AG09319 (cell line): Measurements from ENCODE around the gene SUN3.

Source experiments
- DNase-seq: peaks from one replicate; pipeline ENCODE4 v3.0.0-alpha.2; 2010; ENCODE audit warnings: low read depth; ENCODE audit errors: extremely low read depth
- TF ChIP-seq, protein P1 (sequence below): IDR thresholded peaks from 2 replicates; pipeline ENCODE4 v1.5.1; 2011; ENCODE audit warnings: low read depth, mild to moderate bottlenecking, inconsistent platforms, low read length, moderate library complexity

SUN3 gene

GRCh38 chr7:48042636-48043035, 13.7 kb upstream of the SUN3 start:
- TF ChIP-seq, protein P1, sequence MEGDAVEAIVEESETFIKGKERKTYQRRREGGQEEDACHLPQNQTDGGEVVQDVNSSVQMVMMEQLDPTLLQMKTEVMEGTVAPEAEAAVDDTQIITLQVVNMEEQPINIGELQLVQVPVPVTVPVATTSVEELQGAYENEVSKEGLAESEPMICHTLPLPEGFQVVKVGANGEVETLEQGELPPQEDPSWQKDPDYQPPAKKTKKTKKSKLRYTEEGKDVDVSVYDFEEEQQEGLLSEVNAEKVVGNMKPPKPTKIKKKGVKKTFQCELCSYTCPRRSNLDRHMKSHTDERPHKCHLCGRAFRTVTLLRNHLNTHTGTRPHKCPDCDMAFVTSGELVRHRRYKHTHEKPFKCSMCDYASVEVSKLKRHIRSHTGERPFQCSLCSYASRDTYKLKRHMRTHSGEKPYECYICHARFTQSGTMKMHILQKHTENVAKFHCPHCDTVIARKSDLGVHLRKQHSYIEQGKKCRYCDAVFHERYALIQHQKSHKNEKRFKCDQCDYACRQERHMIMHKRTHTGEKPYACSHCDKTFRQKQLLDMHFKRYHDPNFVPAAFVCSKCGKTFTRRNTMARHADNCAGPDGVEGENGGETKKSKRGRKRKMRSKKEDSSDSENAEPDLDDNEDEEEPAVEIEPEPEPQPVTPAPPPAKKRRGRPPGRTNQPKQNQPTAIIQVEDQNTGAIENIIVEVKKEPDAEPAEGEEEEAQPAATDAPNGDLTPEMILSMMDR, result no peak
- no peak for DNase-seq

GRCh38 chr7:48042216-48042615, 13.3 kb upstream of the SUN3 start:
- DNase-seq, result no peak
- TF ChIP-seq, protein P1, result no peak

DNA sequence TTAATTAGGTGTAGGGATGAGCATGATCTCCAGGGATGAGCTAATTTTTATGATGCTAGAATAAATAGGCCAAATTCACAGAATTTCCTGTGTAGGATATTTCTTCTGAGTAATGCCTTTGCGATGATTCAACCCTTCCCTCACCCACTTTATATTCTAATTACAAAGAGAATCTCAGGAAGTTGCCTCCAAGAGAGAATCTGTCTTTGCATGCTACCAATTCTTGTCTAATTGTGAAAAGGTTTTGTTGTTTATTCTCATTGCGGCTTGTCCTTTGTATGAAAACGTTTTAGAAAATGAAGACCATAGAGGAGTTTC, 12.7 kb upstream of the SUN3 start:
- TF ChIP-seq, protein P1, result no peak
- no peak for DNase-seq

DNA sequence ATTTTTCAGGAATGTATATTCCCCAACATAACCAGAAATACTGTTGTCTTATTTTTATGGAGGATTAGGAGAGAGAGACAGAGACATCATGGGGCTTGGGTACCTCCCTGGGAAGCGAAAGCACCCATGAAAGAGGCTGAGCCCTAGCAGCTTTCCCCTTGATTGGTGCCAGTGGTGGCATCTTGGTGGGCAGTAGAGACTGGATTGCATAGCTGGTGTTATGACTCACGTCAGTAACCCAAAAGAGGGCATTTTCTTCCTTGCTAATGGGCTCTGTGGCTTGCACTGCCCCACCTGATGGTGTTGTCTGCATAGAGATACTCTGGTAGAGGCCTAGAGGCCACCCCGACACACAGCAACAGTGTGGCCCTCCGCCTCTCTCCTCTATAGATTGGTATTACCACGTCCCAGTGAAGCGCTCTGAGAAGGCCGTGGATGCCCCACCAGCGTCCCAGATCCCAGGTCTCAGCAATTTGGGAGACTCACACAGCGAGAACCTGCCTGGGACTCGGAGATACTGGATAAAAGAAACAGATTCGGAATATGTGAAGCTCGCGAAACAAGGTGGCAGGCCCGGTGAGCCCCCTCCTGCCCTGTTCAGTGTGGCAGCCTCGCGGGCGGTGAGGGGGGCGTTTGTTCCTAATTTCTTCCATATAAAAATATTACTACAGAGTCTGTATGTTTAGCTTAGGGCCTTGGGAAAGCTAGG, 12.2 kb upstream of the SUN3 start:
- DNase-seq, result no peak
- TF ChIP-seq, protein P1, result no peak

GRCh38 chr7:48038815-48039506, 10.1 kb upstream of the SUN3 start:
- TF ChIP-seq, protein P1, result no peak
- no peak for DNase-seq

- DNase-seq, result no peak
- TF ChIP-seq, protein P1, result no peak
Observed at GRCh38 chr7:48035967-48036478, 7.1 kb upstream of the SUN3 start.

DNA sequence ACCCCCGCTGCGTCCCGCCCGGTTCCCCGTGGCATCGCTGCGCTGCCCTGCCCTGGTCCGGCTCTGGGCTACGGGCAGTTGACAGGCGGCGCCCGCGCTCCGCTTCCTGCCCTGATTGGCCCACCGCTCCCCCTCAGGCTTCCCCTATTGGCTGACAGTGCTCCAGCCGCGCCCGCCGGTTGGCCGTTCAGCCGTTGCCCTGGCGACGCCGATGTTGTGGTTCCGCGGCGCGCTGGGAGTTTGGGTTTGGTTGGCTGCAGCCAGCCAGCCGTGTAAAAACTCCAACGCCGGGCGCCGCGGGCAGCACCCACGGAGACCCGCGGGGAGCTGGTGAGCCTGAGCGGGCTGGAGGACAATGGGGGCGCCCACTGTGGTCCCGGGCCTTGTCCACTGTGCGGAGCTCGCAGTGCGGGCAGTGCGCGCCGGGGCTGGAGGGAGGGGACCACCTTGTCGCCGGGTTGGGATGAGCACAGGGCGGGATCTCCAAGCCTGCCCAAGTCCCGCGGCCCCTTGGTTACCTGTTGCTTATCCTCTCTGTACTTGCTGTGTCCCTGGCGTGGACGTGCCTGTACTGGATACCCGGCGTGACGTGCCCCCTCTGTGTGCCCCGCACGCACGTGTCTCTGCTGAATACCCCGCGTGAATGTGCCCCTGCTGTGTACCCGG, 6.5 kb upstream of the SUN3 start, which contains the start of gene C7orf57:
Gene C7orf57, plus strand, starts transcription at position 243 of the 666 bp plus-strand sequence. CDS start 766 bp downstream, outside the sequence.
- TF ChIP-seq, protein P1, result peak; percentile 29
- DNase-seq, result peak; percentile 48
